Prostate gland (tissue), 2 donors: ENCODE results near the gene PPP3R1.

Source experiments
- POLR2A ChIP-seq: fragments of 450-650 bp; IDR thresholded peaks from one replicate; pipeline ENCODE4 v1.6.1; 2016; ENCODE audit warnings: antibody characterized with exemption, mild to moderate bottlenecking
- TF ChIP-seq, protein P1 (sequence below), 4 experiments: fragments of 200-600 bp in 2 of 4; fragments of 450-650 bp in 2 of 4; sonication (generic) in 2 of 4; IDR thresholded peaks; 1 replicate in 3 of 4; 2 replicates in 1 of 4; pipeline ENCODE4 v1.5.1; 2016 to 2019; ENCODE audit warnings: antibody characterized with exemption in 4 of 4, mild to moderate bottlenecking in 2 of 4, moderate library complexity in 2 of 4

DNA sequence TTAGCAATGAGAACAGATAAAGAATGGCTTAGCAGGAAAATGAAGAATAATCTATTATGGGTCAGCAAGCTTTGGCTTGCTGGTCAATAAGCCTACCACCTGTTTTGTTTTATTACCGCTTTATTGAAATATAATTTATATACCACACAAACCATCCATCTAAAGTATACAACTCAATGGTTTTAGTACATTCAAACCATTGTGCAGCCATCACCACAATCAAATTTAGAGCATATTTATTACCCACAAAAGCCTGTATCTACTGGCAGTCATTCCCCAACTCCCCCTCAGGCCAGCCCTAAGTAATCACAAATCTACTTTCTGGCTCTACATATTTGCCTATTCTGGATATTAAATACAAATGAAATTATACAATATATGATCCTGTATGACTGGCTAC, 17.2 kb downstream of the PPP3R1 start:
- TF ChIP-seq, protein P1, sequence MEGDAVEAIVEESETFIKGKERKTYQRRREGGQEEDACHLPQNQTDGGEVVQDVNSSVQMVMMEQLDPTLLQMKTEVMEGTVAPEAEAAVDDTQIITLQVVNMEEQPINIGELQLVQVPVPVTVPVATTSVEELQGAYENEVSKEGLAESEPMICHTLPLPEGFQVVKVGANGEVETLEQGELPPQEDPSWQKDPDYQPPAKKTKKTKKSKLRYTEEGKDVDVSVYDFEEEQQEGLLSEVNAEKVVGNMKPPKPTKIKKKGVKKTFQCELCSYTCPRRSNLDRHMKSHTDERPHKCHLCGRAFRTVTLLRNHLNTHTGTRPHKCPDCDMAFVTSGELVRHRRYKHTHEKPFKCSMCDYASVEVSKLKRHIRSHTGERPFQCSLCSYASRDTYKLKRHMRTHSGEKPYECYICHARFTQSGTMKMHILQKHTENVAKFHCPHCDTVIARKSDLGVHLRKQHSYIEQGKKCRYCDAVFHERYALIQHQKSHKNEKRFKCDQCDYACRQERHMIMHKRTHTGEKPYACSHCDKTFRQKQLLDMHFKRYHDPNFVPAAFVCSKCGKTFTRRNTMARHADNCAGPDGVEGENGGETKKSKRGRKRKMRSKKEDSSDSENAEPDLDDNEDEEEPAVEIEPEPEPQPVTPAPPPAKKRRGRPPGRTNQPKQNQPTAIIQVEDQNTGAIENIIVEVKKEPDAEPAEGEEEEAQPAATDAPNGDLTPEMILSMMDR (IDR thresholded peaks at IDR 0.05) = no peak
- no peak for TF ChIP-seq POLR2A
